Endothelial cell of umbilical vein (primary cell): ENCODE measurements around the gene RGS17. TPM values are rescaled to one million over a fixed set of nuclear protein-coding genes. Genes with fewer than 3 reads are reported as not detected.
"Not testable (repeated sequence)": the region's sequence is repeated elsewhere in the genome, so short reads cannot be mapped to it uniquely, and the experiment has no call there.

Experiments
- BruUV-seq: library from RNA; stranded (reverse); fragments of 400-500 nt; replicated peaks from 2 replicates; lab custom pipeline; 2021; lab: Mats Ljungman, UMichigan
- CTCF ChIA-PET: fragments of 300-600, 350-600 bp; sonication (Branson Sonifier 250); formaldehyde crosslinking; loops from one replicate; lab custom pipeline; 2021; ENCODE audit warnings: antibody characterized with exemption, inconsistent platforms; lab: Charles Lee
- POLR2A ChIA-PET: fragments of 300-600, 350-600 bp; sonication (Branson Sonifier 250); formaldehyde crosslinking; loops from one replicate; lab custom pipeline; 2021; ENCODE audit warnings: antibody characterized with exemption, inconsistent platforms; lab: Charles Lee
- DNase-seq: peaks from one replicate; pipeline ENCODE4 v3.0.0-alpha.2; 2011; ENCODE audit warnings: low read depth, low spot score
- FAIRE-seq: peaks from 2 replicates; lab custom pipeline; 2011; peaks lifted over from hg19 to GRCh38; lab: Jason Lieb, UNC
- H2AFZ ChIP-seq: 2 replicates; pipeline ENCODE4 v1.6.0; 2012; ENCODE audit warnings: low read depth, low read length, control low read depth, inconsistent platforms
- H3K27ac ChIP-seq: 2 replicates; pipeline ENCODE4 v1.5.1; 2011; ENCODE audit warnings: low read depth, mild to moderate bottlenecking, control low read depth, low read length, moderate library complexity; ENCODE audit not compliant: insufficient read depth
- H3K27me3 ChIP-seq, 2 experiments: 2 replicates each; pipeline versions ENCODE4 v1.6.0 to v1.6.1; 2011; ENCODE audit warnings: low read length in 2 of 2, mixed read lengths in 1 of 2; ENCODE audit not compliant: control insufficient read depth in 2 of 2, insufficient read depth in 2 of 2
- H3K36me3 ChIP-seq, 2 experiments: 2 replicates in 1 of 2; 3 replicates in 1 of 2; pipeline ENCODE4 v1.5.1; 2011; ENCODE audit warnings: low read length in 2 of 2, mild to moderate bottlenecking in 1 of 2, moderate library complexity in 1 of 2; ENCODE audit not compliant: control insufficient read depth in 2 of 2, insufficient read depth in 2 of 2; ENCODE audit errors: extremely low read depth in 1 of 2
- H3K4me1 ChIP-seq: 3 replicates; pipeline ENCODE4 v1.5.1; 2011; ENCODE audit warnings: mild to moderate bottlenecking, low read length; ENCODE audit not compliant: control insufficient read depth, insufficient read depth; ENCODE audit errors: extremely low read depth
- H3K4me2 ChIP-seq: 2 replicates; pipeline ENCODE4 v1.6.1; 2011; ENCODE audit warnings: low read length, control low read depth, mixed read lengths; ENCODE audit not compliant: insufficient read depth
- H3K4me3 ChIP-seq, 3 experiments: fragments of 200-600 bp in 1 of 3; sonication (generic), shearing (Covaris generic) in 1 of 3; replicated peaks in 1 of 3; 2 replicates each; pipeline ENCODE4 v1.5.1; 2011 to 2016; ENCODE audit warnings: control low read depth in 3 of 3, low read length in 3 of 3, mild to moderate bottlenecking in 2 of 3, inconsistent platforms in 1 of 3, low read depth in 1 of 3, moderate library complexity in 1 of 3; ENCODE audit not compliant: insufficient read depth in 1 of 3
- H3K79me2 ChIP-seq: 2 replicates; pipeline ENCODE4 v1.6.0; 2012; ENCODE audit warnings: low read length, inconsistent platforms; ENCODE audit not compliant: control insufficient read depth, insufficient read depth
- H3K9ac ChIP-seq: replicated peaks from 2 replicates; pipeline ENCODE3; 2011; ENCODE audit warnings: low read length, control low read depth; ENCODE audit not compliant: insufficient read depth; ENCODE audit errors: extremely low read depth
- H3K9me1 ChIP-seq: replicated peaks from 3 replicates; pipeline ENCODE4 v1.6.0; 2011; ENCODE audit warnings: mild to moderate bottlenecking, low read length; ENCODE audit not compliant: control insufficient read depth, insufficient read depth; ENCODE audit errors: extremely low read depth
- H3K9me3 ChIP-seq: replicated peaks from 2 replicates; pipeline ENCODE4 v1.5.1; 2012; ENCODE audit warnings: low read length, inconsistent platforms; ENCODE audit not compliant: control insufficient read depth, insufficient read depth
- H4K20me1 ChIP-seq: replicated peaks from 2 replicates; pipeline ENCODE3; 2011; ENCODE audit warnings: mild to moderate bottlenecking, low read length; ENCODE audit not compliant: control insufficient read depth, insufficient read depth; ENCODE audit errors: extremely low read depth
- FOS ChIP-seq: IDR thresholded peaks from 2 replicates; pipeline ENCODE4 v1.6.1; 2011; ENCODE audit warnings: mild to moderate bottlenecking, low read length, moderate library complexity, borderline replicate concordance; ENCODE audit not compliant: insufficient read depth
- GATA2 ChIP-seq: IDR thresholded peaks from 2 replicates; pipeline ENCODE4 v1.7.0; 2011; ENCODE audit warnings: low read depth, mild to moderate bottlenecking, moderate library complexity, mixed read lengths, low read length; ENCODE audit not compliant: insufficient read length, insufficient read depth
- MYC ChIP-seq: IDR thresholded peaks from one replicate; pipeline ENCODE4 v1.6.1; 2011; ENCODE audit warnings: mild to moderate bottlenecking, low read depth, low read length
- POLR2AphosphoS5 ChIP-seq: IDR thresholded peaks from 2 replicates; pipeline ENCODE4 v1.6.1; 2012; ENCODE audit warnings: low read depth, mild to moderate bottlenecking, control low read depth, low read length, moderate library complexity; ENCODE audit not compliant: insufficient read depth
- dilution Hi-C: fragments of 300-500 bp; cut with MboI; formaldehyde crosslinking; loops from one replicate; pipeline ENCODE4 v1.15.0; 2019; ENCODE audit warnings: low sequenced_read_pairs; ENCODE audit not compliant: extremely low pct_ligation_motif_present
- intact Hi-C: fragments of 100-400 bp; cut with micrococcal nuclease; formaldehyde crosslinking; loops from one replicate; pipeline ENCODE4 v1.10.0; 2022
- polyA plus RNA-seq, 4 experiments: library from polyadenylated mRNA; depleted of rRNA in 3 of 4; stranded (reverse) in 3 of 4; unstranded in 1 of 4; fragments of >200 nt; gene quantifications; 2 replicates each; pipeline versions ENCODE4 v1.2.1 to v1.2.3, GENCODE V29; 2011 to 2012; ENCODE audit warnings: missing spikeins in 1 of 4
- total RNA-seq: library from RNA; stranded (reverse); gene quantifications from 2 replicates; pipeline ENCODE4 v1.2.3, GENCODE V29; 2021

The RGS17 gene
- total and polyA plus RNA-seq, 2 donors (not counting 3 experiments of a cell fraction or from before 2014, with no cell fraction given): 0.40 to 1.1 TPM

DNA sequence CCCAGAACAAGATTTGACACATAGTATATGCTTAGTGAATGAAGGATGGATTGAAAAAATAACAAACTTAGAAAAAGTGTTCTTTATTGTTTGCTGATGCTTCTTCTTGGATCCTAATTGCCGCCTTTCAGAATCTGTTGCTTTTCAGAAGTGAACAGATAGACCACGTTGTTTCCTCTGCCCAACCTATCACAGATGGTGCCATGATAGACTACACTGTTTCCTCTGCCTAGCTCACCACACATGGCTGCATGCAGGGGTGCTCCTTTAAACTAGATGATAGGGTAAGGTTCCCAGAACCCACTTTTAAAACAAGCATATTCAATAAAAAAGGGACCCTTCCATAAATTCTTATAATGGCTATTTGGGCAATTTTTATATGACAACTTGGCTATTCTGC is 4.6 kb upstream of the RGS17 start:
- POLR2A ChIA-PET: no interaction called here
- DNase-seq (no peak), FAIRE-seq (no peak)
- H3K4me2 ChIP-seq: no peak overlapping the region
- H3K9me3 ChIP-seq: no peaks in the 10 kb centered on the region
- no peaks in the 10 kb centered on the region for H4K20me1 ChIP-seq
- TF ChIP-seq POLR2AphosphoS5 (no peak), MYC (no peak), GATA2 (no peak), FOS (no peak)
- no peak overlapping the region for H2AFZ ChIP-seq
- CTCF ChIA-PET: no interaction called here
- no TSS peak for BruUV-seq
- peaks cover 4% of the 10 kb centered on the region for H3K4me1 ChIP-seq
- no peaks in the 10 kb centered on the region for H3K9me1 ChIP-seq
- dilution Hi-C loops (no loop called here), intact Hi-C loops (no loop called here)
- H3K36me3 ChIP-seq: no peaks in the 10 kb centered on the region
- H3K27me3 ChIP-seq: no peaks in the 10 kb centered on the region
- H3K27ac ChIP-seq: no peak overlapping the region
- no peaks in the 10 kb centered on the region for H3K79me2 ChIP-seq
- no peak overlapping the region for H3K9ac ChIP-seq
- H3K4me3 ChIP-seq: no peak overlapping the region

- dilution Hi-C loops, H4K20me1 ChIP-seq, DNase-seq, CTCF ChIA-PET, H2AFZ ChIP-seq, intact Hi-C loops, H3K9ac ChIP-seq, POLR2A ChIA-PET, H3K79me2 ChIP-seq, H3K27ac ChIP-seq, H3K4me3 ChIP-seq, FAIRE-seq, H3K9me1 ChIP-seq, BruUV-seq, H3K9me3 ChIP-seq, H3K4me2 ChIP-seq, H3K36me3 ChIP-seq: not testable (repeated sequence)
- H3K27me3 ChIP-seq: peaks cover 1 to 15% of the 10 kb centered on the region in 2 experiments
- H3K4me1 ChIP-seq: peaks cover 14% of the 10 kb centered on the region
Observed at GRCh38 chr6:153133667-153134066, 2.6 kb upstream of the RGS17 start.
